ENCODE data around the gene JAK1. TPM values are rescaled to one million over a fixed set of nuclear protein-coding genes. Genes with fewer than 3 reads are reported as not detected.

JAK1 gene
- total and polyA plus RNA-seq, 7 donors, result 43.8 to 143 (median 99.6) TPM

GRCh38 chr1:64881281-64881680 lies 85.1 kb downstream of the JAK1 start:
- 96% methylated on average over 1 of the region's 1 CpG for WGBS, 2 donors
- no peak for TF ChIP-seq POLR2A (IDR thresholded peaks at IDR 0.05)
- no peak for TF ChIP-seq EP300 (IDR thresholded peaks at IDR 0.05)
- TF ChIP-seq, protein P1, sequence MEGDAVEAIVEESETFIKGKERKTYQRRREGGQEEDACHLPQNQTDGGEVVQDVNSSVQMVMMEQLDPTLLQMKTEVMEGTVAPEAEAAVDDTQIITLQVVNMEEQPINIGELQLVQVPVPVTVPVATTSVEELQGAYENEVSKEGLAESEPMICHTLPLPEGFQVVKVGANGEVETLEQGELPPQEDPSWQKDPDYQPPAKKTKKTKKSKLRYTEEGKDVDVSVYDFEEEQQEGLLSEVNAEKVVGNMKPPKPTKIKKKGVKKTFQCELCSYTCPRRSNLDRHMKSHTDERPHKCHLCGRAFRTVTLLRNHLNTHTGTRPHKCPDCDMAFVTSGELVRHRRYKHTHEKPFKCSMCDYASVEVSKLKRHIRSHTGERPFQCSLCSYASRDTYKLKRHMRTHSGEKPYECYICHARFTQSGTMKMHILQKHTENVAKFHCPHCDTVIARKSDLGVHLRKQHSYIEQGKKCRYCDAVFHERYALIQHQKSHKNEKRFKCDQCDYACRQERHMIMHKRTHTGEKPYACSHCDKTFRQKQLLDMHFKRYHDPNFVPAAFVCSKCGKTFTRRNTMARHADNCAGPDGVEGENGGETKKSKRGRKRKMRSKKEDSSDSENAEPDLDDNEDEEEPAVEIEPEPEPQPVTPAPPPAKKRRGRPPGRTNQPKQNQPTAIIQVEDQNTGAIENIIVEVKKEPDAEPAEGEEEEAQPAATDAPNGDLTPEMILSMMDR (IDR thresholded peaks at IDR 0.05), result no peak
- intact Hi-C loops (cut with DNase I), result no loop called here

DNA sequence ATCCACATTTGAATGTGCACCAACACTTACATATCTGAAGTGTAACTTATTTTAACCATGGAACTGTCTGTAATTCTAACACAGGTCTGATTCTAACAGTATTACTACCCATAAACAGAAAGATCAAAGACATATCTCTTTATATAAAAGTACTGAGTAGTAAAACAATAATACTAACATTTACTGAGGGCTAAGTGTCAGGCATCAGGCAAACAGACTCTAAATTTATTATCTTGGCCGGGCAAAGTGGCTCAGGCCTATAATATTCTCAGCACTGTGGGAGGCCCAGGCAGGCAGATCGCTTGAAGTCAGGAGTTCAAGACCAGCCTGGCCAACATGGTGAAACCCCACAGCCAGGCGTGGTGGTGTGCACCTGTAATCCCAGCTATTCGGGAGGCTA lies 85.9 kb downstream of the JAK1 start:
- H3K27ac ChIP-seq, result no peak overlapping the region
- TF ChIP-seq POLR2AphosphoS5 (IDR thresholded peaks at IDR 0.05), result no peak
- no peak for TF ChIP-seq EP300 (IDR thresholded peaks at IDR 0.05)
- TF ChIP-seq POLR2A (IDR thresholded peaks at IDR 0.05), result no peak
- TF ChIP-seq, protein P1 (IDR thresholded peaks at IDR 0.05), result no peak
- DNase-seq, result no peak
- intact Hi-C loops (cut with DNase I), result no loop called here
- H3K36me3 ChIP-seq, result peaks cover 0 to 53% (median 13%) of the 10 kb centered on the region in 4 donors
- H3K27me3 ChIP-seq, result no peaks in the 10 kb centered on the region
- WGBS, 2 donors, result 50 to 82% methylated on average over 4 of the region's 4 CpGs
- H3K4me1 ChIP-seq, result peaks cover 0 to 6% (median 1%) of the 10 kb centered on the region in 4 donors
- no peaks in the 10 kb centered on the region for H3K9me3 ChIP-seq
- H3K4me3 ChIP-seq, result no peak overlapping the region

More at GRCh38 chr1:64881281-64881680, 85.1 kb downstream of the JAK1 start:
- no peaks in the 10 kb centered on the region for H3K9me3 ChIP-seq
- no peaks in the 10 kb centered on the region for H3K27me3 ChIP-seq
- DNase-seq, result no peak
- H3K4me1 ChIP-seq, result peaks cover 0 to 4% (median 0%) of the 10 kb centered on the region in 4 donors
- H3K27ac ChIP-seq, result no peak overlapping the region
- no peak overlapping the region for H3K4me3 ChIP-seq
- H3K36me3 ChIP-seq, result peaks cover 0 to 44% (median 10%) of the 10 kb centered on the region in 4 donors

DNA sequence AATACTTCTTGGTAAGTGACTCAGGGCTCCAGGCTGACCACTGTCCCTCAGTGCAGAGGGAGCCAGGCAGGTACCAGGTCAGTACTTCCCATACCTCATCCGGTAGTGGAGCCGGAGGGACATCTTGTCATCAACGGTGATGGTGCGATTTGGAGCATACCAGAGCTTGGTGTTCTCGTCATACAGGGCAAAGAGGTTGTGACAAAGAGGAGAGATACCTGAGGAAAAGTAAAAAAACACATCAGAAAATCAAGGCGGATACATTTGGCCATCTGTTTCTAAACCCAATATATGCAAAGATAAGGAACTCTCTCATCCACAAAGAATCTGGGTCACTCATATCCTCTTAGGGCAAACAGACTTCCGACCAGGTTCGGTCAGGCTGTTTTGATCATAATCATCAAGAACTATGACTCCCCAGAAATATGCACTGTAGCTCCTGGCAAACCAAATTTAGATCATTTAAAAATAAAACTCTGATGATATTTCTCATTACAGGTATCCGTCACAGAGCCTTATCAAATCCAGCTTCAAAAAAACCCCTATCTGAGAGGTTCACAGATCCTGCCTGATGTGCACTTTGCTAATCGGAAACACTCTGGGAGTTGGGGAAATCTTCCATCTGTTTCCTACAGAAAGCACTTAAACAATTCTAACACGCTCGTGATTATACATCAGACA lies 87.3 kb downstream of the JAK1 start:
- intact Hi-C loops (cut with DNase I), result no loop called here
- TF ChIP-seq, protein P1 (IDR thresholded peaks at IDR 0.05), result no peak
- TF ChIP-seq POLR2A (IDR thresholded peaks at IDR 0.05) (no peak), EP300 (IDR thresholded peaks at IDR 0.05) (no peak), POLR2AphosphoS5 (IDR thresholded peaks at IDR 0.05) (no peak)
- WGBS, 2 donors, result 90 to 93% methylated on average over 12 of the region's 12 CpGs
- Histone ChIP-seq H3K4me1 (peaks cover 0 to 17% (median 13%) of the 10 kb centered on the region in 4 donors), H3K36me3 (peaks cover 0 to 56% (median 13%) of the 10 kb centered on the region in 4 donors), H3K9me3 (no peaks in the 10 kb centered on the region), H3K27me3 (no peaks in the 10 kb centered on the region), H3K4me3 (no peak overlapping the region), H3K27ac (no peak overlapping the region)
- DNase-seq, result no peak

DNA sequence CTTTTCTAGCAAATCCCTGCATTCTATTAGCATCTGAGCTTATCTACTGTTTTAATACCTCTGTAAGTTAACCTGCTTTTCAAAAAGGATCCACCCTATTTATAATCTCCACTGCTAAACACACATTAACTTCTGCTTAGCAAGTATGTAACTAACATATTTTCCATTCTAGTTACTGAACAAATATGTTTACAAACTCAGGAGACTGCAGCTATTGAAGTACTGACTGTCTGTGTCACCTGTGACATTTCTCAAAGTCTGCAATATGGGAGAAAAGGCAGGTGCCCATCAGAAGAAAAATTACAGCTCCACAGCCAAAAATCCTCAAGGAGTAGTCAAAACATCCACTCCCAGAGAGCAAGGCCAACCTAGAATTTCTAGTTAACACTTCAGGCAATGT lies 88.3 kb downstream of the JAK1 start:
- intact Hi-C loops (cut with DNase I), result no loop called here
- DNase-seq, result no peak
- Histone ChIP-seq H3K36me3 (peaks cover 5 to 54% (median 14%) of the 10 kb centered on the region in 4 donors), H3K4me1 (peaks cover 0 to 17% (median 13%) of the 10 kb centered on the region in 4 donors), H3K9me3 (no peaks in the 10 kb centered on the region), H3K27ac (no peak overlapping the region), H3K4me3 (no peak overlapping the region), H3K27me3 (no peaks in the 10 kb centered on the region)
- TF ChIP-seq, protein P1 (IDR thresholded peaks at IDR 0.05), result no peak
- TF ChIP-seq POLR2A (IDR thresholded peaks at IDR 0.05) (no peak), POLR2AphosphoS5 (IDR thresholded peaks at IDR 0.05) (no peak), EP300 (IDR thresholded peaks at IDR 0.05) (no peak)

Measured in sigmoid colon (tissue), 7 donors.